Mesenchymal stem cell (in vitro differentiated cells and primary cell): ENCODE measurements around the gene P3H2.

ENCODE experiments used
- DNase-seq: peaks from one replicate; pipeline ENCODE4 v3.0.0-alpha.2; 2013
- H2AFZ ChIP-seq: one replicate; pipeline ENCODE4 v1.6.1; 2013; ENCODE audit warnings: low read depth, mild to moderate bottlenecking, control low read depth, inconsistent platforms, low read length, moderate library complexity
- H2AK5ac ChIP-seq: 2 replicates; pipeline ENCODE4 v1.6.1; 2013; ENCODE audit warnings: low read length, moderate library complexity, mild to moderate bottlenecking, inconsistent platforms; ENCODE audit not compliant: severe bottlenecking
- H2BK120ac ChIP-seq: one replicate; pipeline ENCODE4 v1.6.1; 2013; ENCODE audit warnings: low read depth, mild to moderate bottlenecking, inconsistent platforms, low read length, moderate library complexity
- H2BK12ac ChIP-seq, 2 experiments: one replicate each; pipeline ENCODE4 v1.6.1; 2013; ENCODE audit warnings: inconsistent platforms in 2 of 2, low read length in 2 of 2, mild to moderate bottlenecking in 2 of 2, moderate library complexity in 2 of 2, control low read depth in 1 of 2
- H2BK15ac ChIP-seq: one replicate; pipeline ENCODE4 v1.6.1; 2013; ENCODE audit warnings: mild to moderate bottlenecking, low read depth, inconsistent platforms; ENCODE audit not compliant: poor library complexity, severe bottlenecking
- H2BK5ac ChIP-seq: 2 replicates; pipeline ENCODE4 v1.6.1; 2013; ENCODE audit warnings: low read depth, mild to moderate bottlenecking, low read length, control low read depth, inconsistent platforms; ENCODE audit not compliant: poor library complexity, severe bottlenecking
- H3K14ac ChIP-seq, 2 experiments: one replicate each; pipeline ENCODE4 v1.6.1; 2013; ENCODE audit warnings: inconsistent platforms in 2 of 2, low read length in 2 of 2, control low read depth in 1 of 2, mild to moderate bottlenecking in 1 of 2, moderate library complexity in 1 of 2
- H3K18ac ChIP-seq, 2 experiments: one replicate each; pipeline ENCODE4 v1.6.1; 2013; ENCODE audit warnings: inconsistent platforms in 2 of 2, low read length in 2 of 2, control low read depth in 1 of 2, low read depth in 1 of 2, mild to moderate bottlenecking in 1 of 2
- H3K23ac ChIP-seq, 2 experiments: one replicate each; pipeline ENCODE4 v1.6.1; 2013; ENCODE audit warnings: inconsistent platforms in 2 of 2, low read length in 2 of 2, mild to moderate bottlenecking in 2 of 2, moderate library complexity in 2 of 2, control low read depth in 1 of 2
- H3K27ac ChIP-seq: 2 replicates; pipeline ENCODE4 v1.5.1; 2013; ENCODE audit warnings: mild to moderate bottlenecking, moderate library complexity, low read length, control low read depth, inconsistent platforms; ENCODE audit not compliant: poor library complexity, severe bottlenecking
- H3K27me3 ChIP-seq, 2 experiments: 2 replicates each; pipeline versions ENCODE4 v1.6.1 to v1.7.0; 2013; ENCODE audit warnings: low read length in 2 of 2, mild to moderate bottlenecking in 2 of 2, moderate library complexity in 2 of 2, control low read depth in 1 of 2, inconsistent platforms in 1 of 2; ENCODE audit not compliant: control insufficient read depth in 1 of 2, insufficient read depth in 1 of 2
- H3K36me3 ChIP-seq, 2 experiments: 2 replicates each; pipeline versions ENCODE4 v1.6.1 to v1.7.0; 2013; ENCODE audit warnings: low read length in 2 of 2, control low read depth in 1 of 2, inconsistent platforms in 1 of 2, low read depth in 1 of 2, mild to moderate bottlenecking in 1 of 2; ENCODE audit not compliant: insufficient read depth in 2 of 2, control insufficient read depth in 1 of 2
- H3K4ac ChIP-seq, 2 experiments: one replicate each; pipeline ENCODE4 v1.6.1; 2013; ENCODE audit warnings: inconsistent platforms in 2 of 2, low read length in 2 of 2, mild to moderate bottlenecking in 2 of 2, moderate library complexity in 2 of 2, control low read depth in 1 of 2, low read depth in 1 of 2
- H3K4me1 ChIP-seq: 2 replicates; pipeline ENCODE4 v1.6.1; 2013; ENCODE audit warnings: low read depth, low read length, control low read depth; ENCODE audit not compliant: control insufficient read depth, insufficient read depth
- H3K4me2 ChIP-seq: 2 replicates; pipeline ENCODE4 v1.6.1; 2013; ENCODE audit warnings: low read length, mild to moderate bottlenecking, inconsistent platforms; ENCODE audit not compliant: poor library complexity, severe bottlenecking
- H3K4me3 ChIP-seq, 2 experiments: 2 replicates each; pipeline versions ENCODE4 v1.5.1 to v1.7.0; 2013; ENCODE audit warnings: low read length in 2 of 2, mild to moderate bottlenecking in 2 of 2, control low read depth in 1 of 2, low read depth in 1 of 2; ENCODE audit not compliant: insufficient read depth in 1 of 2
- H3K79me1 ChIP-seq: replicated peaks from 2 replicates; pipeline ENCODE4 v1.6.1; 2013; ENCODE audit warnings: mild to moderate bottlenecking, control low read depth, low read length, inconsistent platforms; ENCODE audit not compliant: poor library complexity, severe bottlenecking
- H3K9ac ChIP-seq: 2 replicates; pipeline ENCODE4 v1.7.0; 2013; ENCODE audit warnings: mild to moderate bottlenecking, low read length, moderate library complexity
- H3K9me3 ChIP-seq: 2 replicates; pipeline ENCODE4 v1.7.0; 2013; ENCODE audit warnings: mild to moderate bottlenecking, low read length; ENCODE audit not compliant: control insufficient read depth
- H4K8ac ChIP-seq: one replicate; pipeline ENCODE4 v1.6.1; 2013; ENCODE audit warnings: inconsistent platforms, mild to moderate bottlenecking, low read length, moderate library complexity
- H4K91ac ChIP-seq: one replicate; pipeline ENCODE4 v1.6.1; 2013; ENCODE audit warnings: mild to moderate bottlenecking, low read length, inconsistent platforms
- WGBS: methylation state at CpG from one replicate; pipeline ENCODE4 v1.1.7; 2013; ENCODE audit warnings: mixed read lengths; 5-methylcytosine and 5-hydroxymethylcytosine counted together

P3H2 gene

GRCh38 chr3:189977174-189977573, 143.5 kb downstream of the P3H2 start:
- DNase-seq, result no peak
- Histone ChIP-seq H3K79me1 (peaks cover 21% of the 10 kb centered on the region), H4K91ac (no peak overlapping the region), H3K23ac (no peak overlapping the region), H3K4ac (no peak overlapping the region), H4K8ac (no peak overlapping the region), H3K27ac (no peak overlapping the region), H2BK120ac (no peak overlapping the region), H3K9me3 (no peaks in the 10 kb centered on the region), H3K4me2 (no peak overlapping the region), H2BK12ac (no peak overlapping the region), H3K9ac (no peak overlapping the region), H3K36me3 (peaks cover 0 to 38% of the 10 kb centered on the region in 2 experiments), H2BK15ac (no peak overlapping the region), H2AK5ac (no peak overlapping the region), H3K14ac (no peak overlapping the region), H3K27me3 (no peaks in the 10 kb centered on the region), H3K18ac (peak overlapping the region in 1 of 2 experiments; percentile 38), H3K4me3 (no peak overlapping the region), H2AFZ (no peak overlapping the region), H3K4me1 (no peaks in the 10 kb centered on the region), H2BK5ac (no peak overlapping the region)
- WGBS, result 99% methylated on average over 4 of the region's 5 CpGs

GRCh38 chr3:189975391-189975990, 145.2 kb downstream of the P3H2 start:
- peak overlapping the region in 1 of 2 experiments; percentile 57 for H2BK12ac ChIP-seq
- H3K27ac ChIP-seq, result no peak overlapping the region
- no peak overlapping the region for H2BK120ac ChIP-seq
- no peak overlapping the region for H3K9ac ChIP-seq
- H3K4me1 ChIP-seq, result no peaks in the 10 kb centered on the region
- H4K91ac ChIP-seq, result no peak overlapping the region
- H3K14ac ChIP-seq, result no peak overlapping the region
- H2BK5ac ChIP-seq, result no peak overlapping the region
- peaks cover 20% of the 10 kb centered on the region for H3K79me1 ChIP-seq
- no peak overlapping the region for H3K23ac ChIP-seq
- no peak overlapping the region for H4K8ac ChIP-seq
- H2BK15ac ChIP-seq, result no peak overlapping the region
- WGBS, result 49% methylated on average over 2 of the region's 4 CpGs
- H3K9me3 ChIP-seq, result no peaks in the 10 kb centered on the region
- H3K36me3 ChIP-seq, result peaks cover 0 to 36% of the 10 kb centered on the region in 2 experiments
- no peak overlapping the region for H3K4me3 ChIP-seq
- no peak overlapping the region for H3K4ac ChIP-seq
- H3K4me2 ChIP-seq, result no peak overlapping the region
- H2AK5ac ChIP-seq, result no peak overlapping the region
- DNase-seq, result peak; percentile 18
- H2AFZ ChIP-seq, result no peak overlapping the region
- H3K27me3 ChIP-seq, result no peaks in the 10 kb centered on the region
- H3K18ac ChIP-seq, result no peak overlapping the region

GRCh38 chr3:189974359-189974758, 146.3 kb downstream of the P3H2 start:
- Histone ChIP-seq H3K36me3 (peaks cover 0 to 31% of the 10 kb centered on the region in 2 experiments), H2AFZ (no peak overlapping the region), H4K91ac (no peak overlapping the region), H2BK5ac (no peak overlapping the region), H3K14ac (no peak overlapping the region), H3K79me1 (peaks cover 13% of the 10 kb centered on the region), H2BK15ac (no peak overlapping the region), H3K23ac (no peak overlapping the region), H3K4me1 (no peaks in the 10 kb centered on the region), H3K4me2 (no peak overlapping the region), H4K8ac (no peak overlapping the region), H3K27me3 (no peaks in the 10 kb centered on the region), H3K9me3 (no peaks in the 10 kb centered on the region), H2BK12ac (no peak overlapping the region), H2BK120ac (no peak overlapping the region), H3K27ac (no peak overlapping the region), H3K4me3 (peak overlapping the region in 1 of 2 experiments; percentile 37), H3K9ac (peak overlapping the region; percentile 38), H3K4ac (no peak overlapping the region), H2AK5ac (no peak overlapping the region), H3K18ac (peak overlapping the region in 1 of 2 experiments; percentile 44)
- WGBS, result 95% methylated on average over 12 of the region's 12 CpGs
- DNase-seq, result no peak

GRCh38 chr3:189967254-189967865, 153.3 kb downstream of the P3H2 start:
- no peaks in the 10 kb centered on the region for H3K9me3 ChIP-seq
- H3K14ac ChIP-seq, result no peak overlapping the region

More at GRCh38 chr3:189967254-189967865, 153.3 kb downstream of the P3H2 start:
- WGBS, result 30% methylated on average over 3 of the region's 5 CpGs
- no peak overlapping the region for H3K27ac ChIP-seq
- H2BK5ac ChIP-seq, result no peak overlapping the region
- H3K9ac ChIP-seq, result no peak overlapping the region
- H2AK5ac ChIP-seq, result no peak overlapping the region
- H3K4ac ChIP-seq, result no peak overlapping the region
- no peak overlapping the region for H2BK15ac ChIP-seq
- H3K4me1 ChIP-seq, result peaks cover 2% of the 10 kb centered on the region
- DNase-seq, result peak; percentile 67
- peaks cover 0 to 21% of the 10 kb centered on the region in 2 experiments for H3K36me3 ChIP-seq
- H3K79me1 ChIP-seq, result peaks cover 8% of the 10 kb centered on the region
- H3K18ac ChIP-seq, result no peak overlapping the region
- no peak overlapping the region for H3K4me2 ChIP-seq
- no peak overlapping the region for H4K91ac ChIP-seq
- H2BK12ac ChIP-seq, result no peak overlapping the region
- H4K8ac ChIP-seq, result no peak overlapping the region
- H3K4me3 ChIP-seq, result no peak overlapping the region
- no peak overlapping the region for H3K23ac ChIP-seq
- H2AFZ ChIP-seq, result no peak overlapping the region
- H3K27me3 ChIP-seq, result no peaks in the 10 kb centered on the region
- no peak overlapping the region for H2BK120ac ChIP-seq
